HUES64 (cell line): ENCODE data around the gene GGCX.
"Not testable (repeated sequence)": the region's sequence is repeated elsewhere in the genome, so short reads cannot be mapped to it uniquely, and the experiment has no call there.

ENCODE experiments used
- H3K27ac ChIP-seq: 2 replicates; pipeline ENCODE4 v1.7.0; 2013; ENCODE audit warnings: low read depth, low read length, inconsistent platforms
- H3K27me3 ChIP-seq: 2 replicates; pipeline ENCODE4 v1.6.1; 2013; ENCODE audit warnings: mild to moderate bottlenecking, low read length; ENCODE audit not compliant: insufficient read depth
- H3K36me3 ChIP-seq: 2 replicates; pipeline ENCODE4 v1.6.1; 2013; ENCODE audit warnings: mild to moderate bottlenecking, low read length; ENCODE audit not compliant: insufficient read depth
- H3K4me1 ChIP-seq: 2 replicates; pipeline ENCODE4 v1.6.1; 2013; ENCODE audit warnings: mild to moderate bottlenecking, low read length, moderate library complexity; ENCODE audit not compliant: insufficient read depth
- H3K4me3 ChIP-seq: 2 replicates; pipeline ENCODE4 v1.5.1; 2013; ENCODE audit warnings: mild to moderate bottlenecking, low read length, moderate library complexity
- H3K9ac ChIP-seq: 2 replicates; pipeline ENCODE4 v1.6.1; 2013; ENCODE audit warnings: mild to moderate bottlenecking, low read depth, low read length
- H3K9me3 ChIP-seq: 2 replicates; pipeline ENCODE4 v1.6.1; 2013; ENCODE audit warnings: low read depth, low read length; ENCODE audit not compliant: insufficient read depth
- WGBS: fragments of 150-250, 120-280 bp; methylation state at CpG from one replicate; pipeline ENCODE4 v1.1.7; 2013; ENCODE audit warnings: missing lambda C conversion rate; 5-methylcytosine and 5-hydroxymethylcytosine counted together

Gene GGCX

DNA sequence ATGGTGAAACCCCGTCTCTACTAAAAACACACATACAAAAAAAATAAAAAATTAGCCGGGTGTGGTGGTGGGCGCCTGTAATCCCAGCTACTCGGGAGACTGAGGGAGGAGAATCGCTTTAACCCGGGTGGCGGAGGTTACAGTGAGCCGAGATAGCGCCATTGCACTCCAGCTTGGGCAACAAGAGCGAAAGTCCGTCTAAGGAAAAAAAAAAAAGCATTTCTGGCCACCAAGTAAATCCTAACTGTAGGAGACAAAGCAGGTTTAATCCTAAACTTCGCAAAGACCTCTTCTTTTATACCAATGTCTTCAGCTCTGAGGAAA is 928 bp downstream of the GGCX start:
- Histone ChIP-seq H3K9ac (peak overlapping the region; percentile 78; the same call in 1 of the 2 replicates), H3K4me3 (peak overlapping the region; percentile 93), H3K36me3 (peaks cover 30% of the 10 kb centered on the region)
- H3K4me1 ChIP-seq, H3K27me3 ChIP-seq, H3K9me3 ChIP-seq, H3K27ac ChIP-seq: not testable (repeated sequence)
- 86% methylated on average over 12 of the region's 12 CpGs for WGBS

DNA sequence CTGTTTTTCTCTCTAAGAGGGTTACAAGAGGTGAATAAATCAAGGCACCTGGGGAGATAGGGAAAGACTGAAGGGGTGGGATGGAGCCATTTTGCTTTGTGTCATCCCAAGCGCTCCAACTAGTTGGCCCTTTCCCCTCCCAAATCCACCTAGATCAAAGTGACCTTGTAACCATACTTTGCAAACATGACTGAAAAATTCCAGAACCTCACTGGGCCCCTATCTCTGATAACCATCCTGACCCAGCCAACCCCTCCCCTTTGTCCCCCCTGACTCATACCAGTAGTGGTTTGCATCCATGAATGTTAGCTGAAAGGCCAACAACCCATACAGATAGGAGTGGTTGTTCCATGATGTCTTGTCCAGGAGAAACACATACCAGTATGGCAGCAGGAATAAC is 3.1 kb downstream of the GGCX start:
- Histone ChIP-seq H3K4me1 (no peaks in the 10 kb centered on the region), H3K27me3 (no peaks in the 10 kb centered on the region), H3K9me3 (no peaks in the 10 kb centered on the region), H3K27ac (no peak overlapping the region), H3K9ac (no peak overlapping the region), H3K4me3 (no peak overlapping the region), H3K36me3 (peaks cover 49% of the 10 kb centered on the region)
- 95% methylated on average over 1 of the region's 1 CpG for WGBS

DNA sequence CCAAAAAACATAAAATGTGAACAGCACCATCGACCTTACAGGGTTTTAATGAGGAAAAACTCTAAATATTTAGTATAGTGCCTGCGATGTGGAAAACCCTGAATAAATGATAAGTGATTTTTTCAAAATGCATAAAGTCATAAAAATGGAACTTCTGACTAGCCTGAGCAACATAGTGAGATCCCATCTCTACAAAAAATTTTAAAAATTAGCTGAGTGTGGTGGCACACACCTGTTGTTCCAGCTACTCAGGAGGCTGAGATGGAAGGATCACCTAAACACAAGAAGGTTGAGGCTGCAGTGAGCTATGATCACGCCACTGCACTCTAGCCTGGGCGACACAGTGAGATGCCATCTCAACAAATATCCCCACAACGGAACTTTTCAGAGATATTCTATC is 4.2 kb downstream of the GGCX start:
- Histone ChIP-seq H3K27ac (no peak overlapping the region), H3K9me3 (no peaks in the 10 kb centered on the region), H3K9ac (no peak overlapping the region), H3K4me3 (no peak overlapping the region), H3K27me3 (no peaks in the 10 kb centered on the region), H3K36me3 (peaks cover 59% of the 10 kb centered on the region), H3K4me1 (no peaks in the 10 kb centered on the region)
- 95% methylated on average over 5 of the region's 5 CpGs for WGBS

DNA sequence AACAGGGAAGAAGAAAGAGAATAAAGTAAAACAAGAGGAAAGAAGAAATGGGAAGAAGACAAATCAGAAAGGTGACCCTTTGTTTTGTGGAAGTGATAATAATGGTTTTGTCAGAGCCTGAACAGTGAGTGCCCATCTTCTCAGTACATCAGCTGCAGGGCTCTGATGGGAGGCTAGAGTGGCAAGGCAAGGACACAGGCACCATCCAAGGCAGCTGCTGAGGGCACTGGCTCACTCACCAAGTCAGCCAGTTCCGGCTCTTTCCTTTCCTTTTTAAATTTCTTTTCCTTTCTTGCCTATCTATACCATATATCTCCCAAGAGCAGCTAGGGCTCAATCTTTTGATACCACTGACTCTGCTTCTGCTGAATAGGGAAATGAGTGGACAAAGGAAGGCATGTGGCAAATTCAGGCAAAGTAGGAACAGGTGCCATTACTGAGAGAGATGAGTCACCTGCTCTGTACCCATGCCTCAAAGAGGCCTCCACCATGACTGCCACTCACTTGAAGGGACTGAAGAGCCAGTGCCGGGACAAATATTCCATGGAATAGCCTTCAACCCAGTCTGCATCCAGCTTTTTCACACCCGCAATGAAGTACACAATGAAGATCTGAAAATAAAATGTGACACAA is 6.2 kb downstream of the GGCX start:
- peaks cover 78% of the 10 kb centered on the region for H3K36me3 ChIP-seq
- no peak overlapping the region for H3K9ac ChIP-seq
- no peaks in the 10 kb centered on the region for H3K9me3 ChIP-seq
- H3K4me3 ChIP-seq, result no peak overlapping the region
- H3K4me1 ChIP-seq, result no peaks in the 10 kb centered on the region
- no peaks in the 10 kb centered on the region for H3K27me3 ChIP-seq
- WGBS, result 94% methylated on average over 3 of the region's 3 CpGs
- H3K27ac ChIP-seq, result no peak overlapping the region

DNA sequence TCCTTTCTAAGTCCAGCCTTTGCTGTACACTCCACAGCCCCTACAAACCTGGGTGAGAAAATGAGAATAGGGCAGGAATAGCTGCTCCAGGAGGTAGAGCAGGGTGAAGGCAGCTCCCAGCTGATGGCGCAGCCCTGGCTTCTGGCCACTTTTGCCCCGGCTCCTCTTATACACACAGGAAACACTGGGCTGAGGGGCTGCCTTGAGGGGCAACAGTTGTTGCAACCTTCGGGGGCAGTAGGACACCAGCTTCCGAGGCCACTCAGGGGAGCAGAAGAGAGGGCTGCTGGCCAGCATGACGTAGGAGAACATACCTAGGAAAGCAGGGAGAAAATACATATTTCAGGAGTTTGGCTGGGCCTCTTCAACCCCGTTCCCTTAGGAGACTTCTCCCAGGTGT is 8.1 kb downstream of the GGCX start:
- Histone ChIP-seq H3K27ac (no peak overlapping the region), H3K4me3 (no peak overlapping the region), H3K9ac (no peak overlapping the region), H3K27me3 (no peaks in the 10 kb centered on the region), H3K4me1 (no peaks in the 10 kb centered on the region), H3K36me3 (peaks cover 86% of the 10 kb centered on the region), H3K9me3 (no peaks in the 10 kb centered on the region)
- 84% methylated on average over 6 of the region's 6 CpGs for WGBS

DNA sequence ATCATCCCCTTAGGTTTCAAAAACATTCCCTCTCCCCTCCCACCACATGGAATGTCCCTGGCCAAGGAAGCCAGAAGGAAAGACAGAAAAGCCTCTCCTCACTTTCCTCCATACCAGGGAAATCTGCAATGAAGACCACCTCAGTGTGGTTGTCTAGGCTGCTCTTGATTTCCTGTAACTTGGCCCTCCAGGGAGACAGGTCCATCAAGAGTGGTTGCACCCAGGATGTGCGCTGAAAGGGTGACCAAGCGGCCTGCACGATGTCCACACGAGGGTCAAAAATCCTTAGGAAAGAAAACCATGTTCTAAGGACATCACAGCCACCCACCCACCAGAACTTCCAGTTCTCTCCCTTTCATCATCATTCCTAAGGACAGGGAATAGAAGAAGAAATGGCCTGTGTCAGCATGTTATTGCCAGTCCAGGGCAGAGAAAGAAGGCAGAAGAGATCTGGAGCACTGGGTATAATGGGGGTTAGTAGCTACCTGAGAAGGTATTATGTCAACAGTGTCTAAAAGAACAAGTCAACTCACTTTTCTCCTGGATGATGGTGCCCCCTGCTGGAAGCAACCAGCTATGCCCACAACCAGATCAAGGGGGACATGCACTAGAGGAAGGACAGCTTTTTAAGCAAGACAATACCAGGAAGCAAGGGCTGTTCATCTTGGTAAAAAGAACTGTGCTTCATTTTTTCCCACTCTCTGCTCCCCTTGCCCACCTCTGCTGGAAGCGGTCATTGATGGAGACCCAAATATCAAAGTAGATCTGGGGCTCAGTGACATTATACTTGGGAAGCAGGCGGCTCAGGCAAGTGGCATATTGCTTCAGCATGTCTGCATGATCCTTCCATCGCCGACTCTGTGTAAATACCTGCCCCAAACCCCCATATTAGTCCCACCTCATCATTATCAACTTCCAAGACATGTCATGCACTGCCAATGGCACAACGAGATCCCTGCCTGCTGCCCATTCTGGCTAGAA is 9.3 kb downstream of the GGCX start:
- Histone ChIP-seq H3K27me3 (no peaks in the 10 kb centered on the region), H3K36me3 (peaks cover 89% of the 10 kb centered on the region), H3K9ac (no peak overlapping the region), H3K4me1 (no peaks in the 10 kb centered on the region), H3K4me3 (no peak overlapping the region), H3K27ac (no peak overlapping the region), H3K9me3 (no peaks in the 10 kb centered on the region)
- WGBS, result 85% methylated on average over 9 of the region's 9 CpGs

DNA sequence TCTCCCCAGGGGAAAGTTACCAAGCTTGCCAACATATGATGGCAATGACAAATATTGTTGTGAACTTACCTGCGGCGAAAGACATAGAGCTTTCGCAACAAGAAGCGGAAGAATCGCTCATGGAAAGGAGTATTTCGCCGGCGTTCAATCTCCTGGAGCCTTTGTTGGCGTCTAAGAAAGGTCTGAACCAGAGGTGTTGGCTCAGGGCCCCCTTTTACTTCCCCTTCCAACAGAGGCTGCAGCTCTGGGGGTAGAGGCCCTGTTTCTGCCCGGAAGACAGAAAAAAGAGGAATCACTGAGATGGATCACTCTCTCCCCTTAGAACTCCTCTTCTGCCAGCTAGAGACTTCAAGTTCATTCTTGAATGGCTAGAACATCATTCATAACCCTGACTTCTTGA is 10.8 kb downstream of the GGCX start:
- WGBS, result 96% methylated on average over 10 of the region's 10 CpGs
- H3K4me3 ChIP-seq, result no peak overlapping the region
- no peaks in the 10 kb centered on the region for H3K27me3 ChIP-seq
- no peak overlapping the region for H3K9ac ChIP-seq
- H3K36me3 ChIP-seq, result peaks cover 85% of the 10 kb centered on the region
- H3K4me1 ChIP-seq, result no peaks in the 10 kb centered on the region
- H3K9me3 ChIP-seq, result no peaks in the 10 kb centered on the region
- H3K27ac ChIP-seq, result no peak overlapping the region

DNA sequence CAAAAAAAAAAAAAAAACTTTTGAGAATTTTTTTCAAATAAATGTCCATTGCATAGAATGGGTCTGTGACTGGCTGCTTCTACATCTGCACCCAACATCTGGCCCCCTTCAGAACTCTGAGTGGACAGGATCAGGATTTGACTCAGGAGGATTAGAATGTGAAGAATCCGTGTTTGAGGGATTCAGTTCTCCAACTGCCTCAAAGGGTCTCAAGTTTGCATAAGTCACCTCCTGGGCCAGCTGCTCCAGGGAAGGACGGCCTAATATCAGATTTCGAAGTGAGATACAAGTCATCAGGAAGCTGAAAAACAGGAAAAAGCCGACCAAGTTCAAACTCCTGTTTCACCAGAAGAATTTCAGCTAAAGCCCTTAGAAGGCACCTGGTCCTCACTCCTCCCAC is 11.5 kb downstream of the GGCX start:
- Histone ChIP-seq H3K9ac (no peak overlapping the region), H3K4me3 (no peak overlapping the region), H3K27ac (no peak overlapping the region), H3K4me1 (no peaks in the 10 kb centered on the region), H3K36me3 (peaks cover 85% of the 10 kb centered on the region), H3K27me3 (no peaks in the 10 kb centered on the region), H3K9me3 (no peaks in the 10 kb centered on the region)
- 69% methylated on average over 4 of the region's 4 CpGs for WGBS

DNA sequence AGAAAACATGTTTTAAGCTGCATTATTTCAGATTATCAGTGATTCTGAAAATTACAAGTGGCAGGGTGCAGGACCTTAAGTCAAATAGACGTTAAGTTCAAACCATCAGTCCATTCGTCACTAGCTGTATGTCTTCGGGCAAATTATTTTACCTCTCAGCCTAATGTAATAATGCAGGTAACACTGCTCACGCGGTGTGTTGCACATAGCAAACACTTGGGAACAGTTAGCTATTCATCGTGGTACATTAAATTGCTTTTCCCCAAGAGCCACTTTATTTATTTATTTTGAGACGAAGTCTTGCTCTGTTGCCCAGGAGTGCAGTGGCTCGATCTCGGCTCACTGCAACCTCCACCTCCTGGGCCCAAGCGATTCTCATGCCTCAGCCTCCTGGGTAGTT is 12.2 kb downstream of the GGCX start:
- Histone ChIP-seq H3K4me3 (no peak overlapping the region), H3K27me3 (no peaks in the 10 kb centered on the region), H3K36me3 (peaks cover 85% of the 10 kb centered on the region), H3K4me1 (no peaks in the 10 kb centered on the region; the same call in 1 of the 2 replicates), H3K9me3 (no peaks in the 10 kb centered on the region), H3K27ac (no peak overlapping the region), H3K9ac (no peak overlapping the region)
- WGBS, result 95% methylated on average over 10 of the region's 10 CpGs

DNA sequence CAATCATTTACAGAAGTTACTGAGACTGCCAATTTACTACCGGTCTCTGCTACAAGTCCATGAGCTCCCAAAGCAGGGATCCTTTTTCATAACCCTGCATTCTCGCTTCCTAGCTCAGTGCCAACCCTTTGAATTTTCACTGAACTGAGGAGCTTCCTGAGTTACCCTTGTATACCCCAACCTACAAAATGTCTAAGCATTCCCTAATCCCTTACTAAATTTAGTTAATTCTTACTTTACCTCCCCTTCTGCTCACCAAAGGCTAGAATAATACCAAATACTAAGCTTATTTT is 12.7 kb downstream of the GGCX start:
- Histone ChIP-seq H3K36me3 (peaks cover 86% of the 10 kb centered on the region), H3K27ac (no peak overlapping the region)

DNA sequence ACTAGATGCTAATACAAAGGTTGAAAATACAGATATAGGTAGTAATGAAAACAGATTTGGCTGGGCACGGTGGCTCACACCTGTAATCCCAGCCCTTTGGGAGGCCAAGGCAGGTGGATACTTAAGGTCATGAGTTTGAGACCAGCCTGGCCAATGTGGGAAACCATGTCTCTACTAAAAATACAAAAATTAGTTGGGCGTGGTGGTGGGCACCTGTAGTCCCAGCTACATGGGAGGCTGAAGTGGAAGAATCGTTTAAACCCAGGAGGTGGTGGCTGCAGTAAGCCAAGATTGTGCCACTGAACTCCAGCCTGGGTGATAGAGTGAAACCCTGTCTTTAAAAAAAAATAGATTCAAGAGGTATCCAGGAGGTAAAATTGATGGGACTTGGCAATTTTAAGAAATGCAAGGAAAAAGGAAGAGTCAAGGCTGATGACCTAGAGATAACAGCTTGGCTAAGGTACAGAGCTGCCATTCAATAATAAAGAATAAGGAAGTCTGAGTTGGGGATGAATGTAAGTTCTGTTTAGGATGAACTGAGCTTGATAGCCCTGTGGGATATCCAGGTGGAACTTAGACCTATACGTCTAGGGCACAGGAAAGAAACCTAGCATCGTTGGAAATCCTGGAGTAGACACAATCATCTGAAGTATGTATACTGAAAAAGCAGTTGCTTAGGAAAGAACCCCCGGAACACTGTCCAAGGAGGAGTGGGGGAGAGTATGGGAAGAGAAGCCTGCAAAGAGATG is 13.3 kb downstream of the GGCX start:
- Histone ChIP-seq H3K4me3 (no peak overlapping the region), H3K9ac (no peak overlapping the region), H3K27me3 (no peaks in the 10 kb centered on the region), H3K36me3 (peaks cover 88% of the 10 kb centered on the region), H3K27ac (no peak overlapping the region), H3K9me3 (no peaks in the 10 kb centered on the region), H3K4me1 (no peaks in the 10 kb centered on the region; the same call in 1 of the 2 replicates)
- 93% methylated on average over 6 of the region's 6 CpGs for WGBS

More for the DNA sequence above, 12.7 kb downstream of the GGCX start:
- 92% methylated on average over 2 of the region's 2 CpGs for WGBS
- Histone ChIP-seq H3K9ac (no peak overlapping the region), H3K4me1 (no peaks in the 10 kb centered on the region; the same call in 1 of the 2 replicates), H3K4me3 (no peak overlapping the region), H3K9me3 (no peaks in the 10 kb centered on the region), H3K27me3 (no peaks in the 10 kb centered on the region)
